Stimulated activated CD8-positive, alpha-beta memory T cell treated with anti-CD3 and anti-CD28 coated beads, Interleukin-2, amount 100 ng/mL, for 48 hours (primary cell): ENCODE measurements around the gene LCNL1.

Source experiments
- DNase-seq, 2 donors: peaks; one replicate each; pipeline ENCODE4 v3.0.0-alpha.2; 2020; ENCODE audit warnings: low read depth in 2 of 2

The LCNL1 gene

GRCh38 chr9:136982232-136983051 lies at the start of gene LCNL1:
LCNL1 (plus strand) TSS chr9:136982993; CDS start chr9:136983587, 594 bp downstream.
- DNase-seq, result no peak

DNA sequence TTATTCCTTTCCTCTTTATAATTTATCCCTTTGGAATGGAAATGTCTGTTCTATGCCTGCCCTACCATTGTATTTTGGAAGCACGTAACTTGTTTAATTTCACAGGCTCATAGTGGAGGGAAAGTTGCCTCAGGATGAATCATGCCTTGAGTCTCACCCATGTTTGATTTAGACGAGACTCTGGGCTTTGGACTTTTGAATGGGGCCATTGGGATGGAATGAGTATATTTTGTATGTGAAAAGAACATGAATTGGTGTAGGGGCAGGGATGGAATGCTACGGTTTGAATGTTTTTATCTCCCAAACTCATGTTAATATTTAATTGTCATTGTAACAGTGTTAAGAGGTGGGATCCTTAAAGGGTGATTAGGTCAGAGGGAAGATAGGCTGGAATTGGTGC lies 48.5 kb upstream of the LCNL1 start:
- DNase-seq, result no peak

DNA sequence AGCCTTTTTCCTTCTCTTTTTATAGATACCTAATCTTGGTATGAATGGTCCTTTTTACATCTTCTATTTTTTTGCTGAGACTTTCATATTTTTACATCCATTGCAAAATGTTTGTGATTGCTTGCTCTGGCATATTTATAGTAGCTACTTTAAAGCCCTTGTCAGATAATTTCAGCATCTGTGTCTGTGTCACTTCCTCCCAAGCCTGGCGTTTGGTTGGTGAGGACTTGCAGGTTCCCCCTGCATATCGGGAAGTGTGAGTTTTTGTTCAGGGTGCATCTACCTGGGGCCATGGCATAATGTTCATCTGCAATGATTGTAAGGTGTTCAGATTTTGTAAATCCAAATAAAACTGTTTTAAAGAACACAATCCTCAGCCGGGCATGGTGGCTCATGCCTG lies 47.1 kb upstream of the LCNL1 start:
- no peak for DNase-seq

DNA sequence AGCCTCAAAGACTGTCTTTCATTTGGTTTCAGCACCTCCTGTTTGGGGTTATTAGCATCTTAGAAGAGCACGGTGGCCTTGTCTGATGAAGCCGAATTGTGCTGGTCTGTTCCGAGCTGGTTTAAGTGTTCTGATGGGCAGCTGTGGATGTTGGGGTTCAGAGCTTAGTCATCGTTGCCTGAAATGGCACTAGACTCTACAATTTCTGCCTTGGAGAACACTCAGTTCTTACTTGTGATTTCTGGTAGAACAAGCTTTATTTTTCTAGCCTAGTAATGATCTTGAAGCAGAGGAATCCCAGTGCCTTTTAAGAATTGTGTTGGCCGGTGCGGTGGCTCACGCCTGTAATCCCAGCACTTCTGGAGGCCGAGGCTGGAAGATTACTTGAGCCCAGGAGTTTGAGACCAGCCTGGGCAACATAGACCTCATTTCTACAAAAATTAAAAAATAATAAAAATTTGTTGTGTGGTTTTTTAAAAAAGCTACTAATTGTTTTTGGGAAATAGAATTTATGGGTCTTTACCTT lies 46.1 kb upstream of the LCNL1 start:
- no peak for DNase-seq

- no peak for DNase-seq
Observed at GRCh38 chr9:136937186-136938001, 45.4 kb upstream of the LCNL1 start.

DNA sequence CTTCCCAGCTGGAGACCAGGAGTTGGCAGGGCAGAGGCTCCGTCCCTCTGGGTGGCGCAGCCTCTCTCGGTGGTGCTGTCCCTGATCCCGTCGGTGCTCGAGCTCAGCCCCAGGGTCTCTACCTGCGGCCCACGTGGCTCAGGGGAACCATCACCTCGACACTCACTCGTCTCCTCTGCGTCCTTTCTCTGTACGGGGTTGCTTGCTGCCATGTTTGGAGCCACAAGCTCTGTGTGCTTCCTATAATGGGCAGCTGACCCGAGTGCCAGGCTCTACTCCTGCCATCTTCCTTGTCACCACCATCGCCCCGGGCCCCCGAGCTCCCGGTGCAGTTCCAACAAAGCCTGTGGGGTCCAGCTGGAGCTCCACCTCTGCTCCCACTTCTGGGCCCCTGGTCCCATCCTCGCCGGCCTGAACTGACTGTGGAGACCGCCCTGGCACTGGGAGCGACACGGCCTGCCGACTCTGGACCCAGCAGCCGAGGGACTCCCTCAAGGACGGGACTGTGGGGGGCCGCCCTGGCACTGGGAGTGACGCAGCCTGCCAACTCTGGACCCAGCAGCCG lies 43.3 kb upstream of the LCNL1 start:
- no peak for DNase-seq

- DNase-seq, result no peak
Observed at GRCh38 chr9:136939996-136940525, 42.7 kb upstream of the LCNL1 start.

GRCh38 chr9:136940526-136941230 lies 42.1 kb upstream of the LCNL1 start:
- no peak for DNase-seq

DNA sequence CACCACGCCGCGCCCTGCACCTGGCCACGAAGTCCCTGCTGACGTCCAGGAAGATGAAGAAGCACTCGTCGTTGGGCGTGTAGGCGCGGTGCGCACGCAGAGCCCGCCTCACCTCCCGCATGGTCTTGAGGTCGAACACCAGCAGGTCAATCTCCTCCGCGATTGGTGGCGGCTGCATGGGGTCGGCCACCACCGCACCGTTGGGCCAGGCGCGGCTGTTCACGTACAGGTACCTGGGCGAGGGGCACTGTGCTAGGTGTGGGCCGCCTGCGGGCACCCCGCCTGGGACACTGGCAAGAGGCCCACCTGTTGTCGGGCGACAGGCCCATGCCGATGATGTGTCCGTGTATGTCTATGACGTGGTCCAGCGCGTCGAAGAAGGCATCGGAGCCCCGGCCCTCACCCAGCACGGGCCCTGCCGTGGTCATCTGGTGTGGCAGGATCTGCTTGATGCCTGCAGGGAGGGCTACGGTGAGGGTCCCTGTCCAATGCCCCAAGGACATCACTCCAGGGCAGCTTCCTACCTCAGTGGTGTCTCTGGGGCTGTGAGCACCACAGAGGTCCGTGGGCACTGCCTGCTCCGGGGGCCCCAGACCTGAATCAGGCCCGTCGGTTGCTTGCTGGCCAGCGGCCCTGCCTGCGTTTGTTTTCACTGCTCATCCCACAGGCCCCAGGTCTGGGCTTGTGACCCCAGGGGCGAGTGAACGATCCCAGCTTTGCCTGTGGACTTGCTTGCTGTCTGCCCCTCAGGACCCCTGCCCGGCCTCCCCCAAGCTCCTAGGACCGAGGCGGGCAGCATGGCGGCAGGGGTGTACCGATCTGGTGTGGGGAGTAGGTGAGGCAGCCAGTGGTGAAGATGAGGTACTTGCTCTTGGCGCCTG lies 41.3 kb upstream of the LCNL1 start:
- DNase-seq, result no peak

GRCh38 chr9:136942112-136942880 lies 40.5 kb upstream of the LCNL1 start:
- no peak for DNase-seq

DNA sequence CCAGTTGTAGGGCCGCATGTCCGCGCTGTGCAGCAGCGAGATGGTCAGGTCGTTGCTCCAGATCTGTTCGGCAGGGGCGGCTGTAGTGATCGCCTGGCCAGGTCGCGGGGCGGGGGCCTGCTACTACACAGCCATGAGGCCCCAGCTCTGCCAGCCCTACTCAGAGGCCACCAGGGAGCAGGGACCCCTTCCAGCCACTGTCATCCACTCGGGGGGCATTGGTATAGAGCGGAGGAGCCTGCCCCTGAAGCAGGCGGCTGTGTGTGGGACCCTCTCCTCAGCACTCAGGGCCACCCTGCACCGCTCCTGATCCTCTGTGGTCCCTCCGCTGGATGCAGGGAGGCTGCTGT lies 39.9 kb upstream of the LCNL1 start:
- no peak for DNase-seq

DNA sequence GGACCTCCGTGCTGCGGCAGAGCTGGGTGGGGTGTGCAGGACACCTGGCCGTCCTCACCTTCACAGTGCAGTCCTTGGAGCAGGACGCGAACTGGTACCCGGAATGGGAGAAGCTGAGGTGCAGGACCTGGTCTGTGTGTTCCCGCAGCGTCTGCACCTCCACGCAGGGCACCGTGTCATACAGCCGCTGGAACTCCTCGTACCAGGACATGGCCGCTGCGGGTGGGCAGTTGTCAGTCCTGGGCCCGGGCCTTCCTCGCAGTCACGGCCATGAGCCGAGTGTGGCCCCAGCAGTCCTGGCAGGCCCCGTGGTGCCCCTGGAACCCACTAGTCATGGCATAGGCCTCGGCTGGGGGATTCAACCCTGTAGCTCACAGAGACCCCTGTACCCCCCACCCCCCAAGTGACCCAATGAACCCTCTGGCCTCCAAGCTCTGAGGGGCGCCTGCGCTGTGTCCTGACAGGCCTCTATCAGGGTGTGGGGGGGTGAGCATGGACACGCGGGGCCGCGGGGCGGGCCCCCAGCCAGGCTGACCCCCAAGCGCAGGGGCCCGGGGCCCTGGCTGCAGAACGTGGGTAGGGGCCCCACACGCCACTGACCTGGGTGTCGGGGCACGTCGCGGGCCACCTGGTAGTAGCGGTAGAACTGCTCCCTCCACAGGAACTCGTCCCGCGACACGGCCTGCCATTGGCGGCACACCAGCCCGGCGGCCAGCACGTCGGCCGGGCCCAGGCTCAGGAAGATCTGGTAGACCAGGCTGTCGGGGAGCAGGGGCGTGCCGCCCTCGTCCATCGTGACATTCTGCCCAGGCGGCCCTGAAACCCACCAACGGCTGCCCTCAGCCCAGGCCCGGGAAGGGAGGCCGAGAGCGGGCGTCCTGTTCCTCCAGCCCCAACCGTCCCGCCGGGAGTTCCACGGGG lies 39.2 kb upstream of the LCNL1 start:
- peak in 1 of 2 donors; percentile 36 for DNase-seq

DNA sequence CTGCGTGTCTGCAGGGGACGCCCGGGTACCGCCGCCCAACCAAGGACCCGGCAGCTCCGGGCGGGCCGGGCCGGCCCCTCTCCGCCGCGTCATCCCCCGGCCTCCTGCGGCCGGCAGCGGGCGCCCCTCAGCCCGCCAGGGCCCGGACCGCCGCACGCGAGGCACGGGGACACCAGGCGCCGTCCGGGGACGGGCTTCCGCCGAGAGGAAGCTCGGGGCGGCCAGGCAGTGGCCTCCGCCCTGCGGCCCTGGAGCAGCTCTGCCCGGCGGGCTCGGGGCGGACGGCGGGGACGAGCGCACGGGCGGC lies 38.6 kb upstream of the LCNL1 start:
- DNase-seq, result no peak

DNA sequence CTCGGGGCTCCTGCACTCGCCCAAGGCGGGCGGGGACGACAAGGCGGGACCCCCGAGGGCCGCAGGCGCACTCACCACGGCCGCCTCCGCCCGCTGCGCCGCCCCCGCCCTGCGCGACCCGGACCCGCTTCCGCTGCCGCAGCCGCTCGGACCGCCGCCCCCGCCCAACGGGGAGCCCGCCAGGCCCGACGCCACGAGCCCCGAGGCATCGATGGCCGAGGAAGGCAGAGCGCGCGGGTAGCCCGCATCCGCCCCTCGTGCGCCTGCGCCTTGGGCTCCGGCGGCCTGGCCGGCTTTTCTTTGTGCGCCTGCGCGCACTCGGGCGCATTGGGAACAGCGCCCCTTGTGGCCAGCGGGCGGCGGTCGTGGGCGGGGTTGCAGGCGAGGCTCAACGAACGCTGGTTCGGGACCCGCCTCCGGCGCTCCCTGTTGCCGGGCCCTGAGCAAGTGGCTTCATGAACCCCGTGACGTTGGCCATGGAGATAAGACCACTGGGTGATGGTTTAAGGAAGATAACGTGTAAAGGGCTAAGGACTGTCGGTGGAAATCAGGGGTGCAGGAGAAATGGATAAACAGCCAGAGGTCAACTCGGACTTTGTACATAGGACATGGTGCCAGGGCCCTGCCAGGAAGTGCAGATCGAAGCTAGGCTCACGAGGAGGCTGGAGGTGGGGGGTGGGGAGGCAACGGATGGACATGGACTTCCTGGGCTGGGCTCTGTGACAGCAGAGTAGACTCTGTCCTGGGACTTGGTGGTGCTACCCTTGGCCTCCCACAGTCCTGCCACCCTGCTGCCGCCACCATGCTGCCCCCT lies 38.1 kb upstream of the LCNL1 start, which contains the start of the genes C8G and FBXW5:
Gene C8G, plus strand, starts transcription at position 725 of the 814 bp plus-strand sequence. Its CDS starts 78 bp downstream, at position 803.
Gene FBXW5, minus strand, starts transcription at position 220 of the 814 bp plus-strand sequence. CDS start 655 bp downstream, outside the sequence.
- DNase-seq, result peak; percentile 91 to 95

DNA sequence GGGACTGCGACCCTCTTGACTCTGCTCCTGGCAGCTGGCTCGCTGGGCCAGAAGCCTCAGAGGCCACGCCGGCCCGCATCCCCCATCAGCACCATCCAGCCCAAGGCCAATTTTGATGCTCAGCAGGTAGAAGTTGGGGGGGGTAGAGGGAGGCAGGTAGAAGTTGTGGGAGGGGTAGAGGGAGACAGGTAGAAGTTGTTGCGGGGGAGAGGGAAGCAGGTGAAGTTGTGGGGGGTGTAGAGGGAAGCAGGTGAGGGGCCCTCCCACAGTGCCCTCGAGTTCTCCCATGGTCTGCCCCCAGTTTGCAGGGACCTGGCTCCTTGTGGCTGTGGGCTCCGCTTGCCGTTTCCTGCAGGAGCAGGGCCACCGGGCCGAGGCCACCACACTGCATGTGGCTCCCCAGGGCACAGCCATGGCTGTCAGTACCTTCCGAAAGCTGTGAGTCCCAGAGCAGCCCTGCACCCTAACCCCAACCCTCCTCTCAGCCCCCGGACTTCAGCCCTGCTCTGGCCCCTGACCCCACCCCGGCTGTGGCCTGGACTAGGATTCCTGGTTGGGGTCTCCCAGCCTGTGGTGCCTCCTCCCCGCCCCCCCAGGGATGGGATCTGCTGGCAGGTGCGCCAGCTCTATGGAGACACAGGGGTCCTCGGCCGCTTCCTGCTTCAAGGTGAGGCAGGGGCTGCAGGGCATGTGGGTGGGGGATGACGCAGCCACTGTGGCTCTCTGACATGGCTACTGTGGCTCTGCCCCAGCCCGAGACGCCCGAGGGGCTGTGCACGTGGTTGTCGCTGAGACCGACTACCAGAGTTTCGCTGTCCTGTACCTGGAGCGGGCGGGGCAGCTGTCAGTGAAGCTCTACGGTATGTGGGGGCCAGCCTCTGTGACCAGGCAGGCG lies 37.2 kb upstream of the LCNL1 start:
- DNase-seq, result no peak

- DNase-seq, result no peak
Observed at GRCh38 chr9:136946228-136947027, 36.4 kb upstream of the LCNL1 start.
